PC-3 (cell line): Measurements from ENCODE around the gene MAJIN.

ENCODE experiments used
- EZH2 ChIP-seq: fragments of 300-600 bp; sonication (generic); IDR thresholded peaks from one replicate; pipeline ENCODE4 v1.6.1; 2017; ENCODE audit warnings: antibody characterized with exemption, mild to moderate bottlenecking, low read length; ENCODE audit not compliant: unreplicated experiment
- EZH2phosphoT487 ChIP-seq: fragments of 300-600 bp; sonication (generic); IDR thresholded peaks from 2 replicates; pipeline ENCODE4 v1.6.1; 2018; ENCODE audit warnings: mild to moderate bottlenecking, antibody characterized with exemption, low read length, borderline replicate concordance
- TF ChIP-seq, protein P1 (sequence below): fragments of 300-600 bp; sonication (generic); conservative IDR thresholded peaks from 2 replicates; pipeline ENCODE4 v1.5.1; 2017; ENCODE audit warnings: antibody characterized with exemption, low read depth, mild to moderate bottlenecking, low read length

DNA sequence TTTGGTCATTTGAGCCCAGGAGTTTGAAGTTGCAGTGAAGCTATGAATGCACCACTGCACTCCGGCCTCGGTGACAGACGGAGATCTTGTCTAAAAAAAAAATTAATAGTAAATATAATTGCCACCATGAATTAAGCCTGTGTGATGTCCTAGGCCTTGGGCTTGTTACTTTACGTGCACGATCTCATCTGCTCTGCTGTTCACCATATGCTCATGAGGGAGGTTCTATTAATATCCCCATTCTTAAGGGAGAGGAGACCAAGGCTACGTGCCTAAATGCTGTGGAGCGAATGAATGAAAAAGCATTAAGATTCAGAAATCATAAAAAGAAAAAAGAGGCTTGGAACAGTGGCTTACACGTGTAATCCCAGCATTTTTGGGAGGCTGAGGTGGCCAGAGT, 52.3 kb downstream of the MAJIN start:
- TF ChIP-seq, protein P1, sequence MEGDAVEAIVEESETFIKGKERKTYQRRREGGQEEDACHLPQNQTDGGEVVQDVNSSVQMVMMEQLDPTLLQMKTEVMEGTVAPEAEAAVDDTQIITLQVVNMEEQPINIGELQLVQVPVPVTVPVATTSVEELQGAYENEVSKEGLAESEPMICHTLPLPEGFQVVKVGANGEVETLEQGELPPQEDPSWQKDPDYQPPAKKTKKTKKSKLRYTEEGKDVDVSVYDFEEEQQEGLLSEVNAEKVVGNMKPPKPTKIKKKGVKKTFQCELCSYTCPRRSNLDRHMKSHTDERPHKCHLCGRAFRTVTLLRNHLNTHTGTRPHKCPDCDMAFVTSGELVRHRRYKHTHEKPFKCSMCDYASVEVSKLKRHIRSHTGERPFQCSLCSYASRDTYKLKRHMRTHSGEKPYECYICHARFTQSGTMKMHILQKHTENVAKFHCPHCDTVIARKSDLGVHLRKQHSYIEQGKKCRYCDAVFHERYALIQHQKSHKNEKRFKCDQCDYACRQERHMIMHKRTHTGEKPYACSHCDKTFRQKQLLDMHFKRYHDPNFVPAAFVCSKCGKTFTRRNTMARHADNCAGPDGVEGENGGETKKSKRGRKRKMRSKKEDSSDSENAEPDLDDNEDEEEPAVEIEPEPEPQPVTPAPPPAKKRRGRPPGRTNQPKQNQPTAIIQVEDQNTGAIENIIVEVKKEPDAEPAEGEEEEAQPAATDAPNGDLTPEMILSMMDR: no peak
- no peak for TF ChIP-seq EZH2
- TF ChIP-seq EZH2phosphoT487: no peak
